ENCODE data around the gene SDK2. TPM values are rescaled to one million over a fixed set of nuclear protein-coding genes. Genes with fewer than 3 reads are reported as not detected.

Gene SDK2
- polyA plus RNA-seq, 1 of the 3 experiments (the other 2 are of a cell fraction): 0.02 TPM

GRCh38 chr17:73554498-73554897 lies 89.7 kb downstream of the SDK2 start:
- TF ChIP-seq TEAD4 (IDR thresholded peaks at IDR 0.05; ENCODE audit: borderline replicate concordance, insufficient read depth) (no peak), POLR2AphosphoS5 (IDR thresholded peaks at IDR 0.05; ENCODE audit: low read depth, low read length) (no peak), PBX3 (IDR thresholded peaks at IDR 0.05) (no peak), MEF2A (IDR thresholded peaks at IDR 0.05; ENCODE audit: borderline replicate concordance, low read depth) (no peak), GABPA (IDR thresholded peaks at IDR 0.05; ENCODE audit: low read depth) (no peak), RAD21 (IDR thresholded peaks at IDR 0.05; ENCODE audit: low read length) (no peak), TCF12 (IDR thresholded peaks at IDR 0.05) (no peak), SMC3 (IDR thresholded peaks at IDR 0.05; ENCODE audit: low read depth, low read length) (no peak), MAX (IDR thresholded peaks at IDR 0.05; ENCODE audit: low read depth) (no peak), FOXM1 (IDR thresholded peaks at IDR 0.05; ENCODE audit: low read depth) (no peak), REST (IDR thresholded peaks at IDR 0.05; ENCODE audit: low read depth, low read length) (no peak), FOSL2 (IDR thresholded peaks at IDR 0.05; ENCODE audit: borderline replicate concordance, low read depth) (no peak), RFX5 (IDR thresholded peaks at IDR 0.05; ENCODE audit: low read length) (no peak), RCOR1 (IDR thresholded peaks at IDR 0.05; ENCODE audit: low read length) (no peak)
- TF ChIP-seq, protein P1, sequence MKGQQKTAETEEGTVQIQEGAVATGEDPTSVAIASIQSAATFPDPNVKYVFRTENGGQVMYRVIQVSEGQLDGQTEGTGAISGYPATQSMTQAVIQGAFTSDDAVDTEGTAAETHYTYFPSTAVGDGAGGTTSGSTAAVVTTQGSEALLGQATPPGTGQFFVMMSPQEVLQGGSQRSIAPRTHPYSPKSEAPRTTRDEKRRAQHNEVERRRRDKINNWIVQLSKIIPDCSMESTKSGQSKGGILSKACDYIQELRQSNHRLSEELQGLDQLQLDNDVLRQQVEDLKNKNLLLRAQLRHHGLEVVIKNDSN (IDR thresholded peaks at IDR 0.05; ENCODE audit: borderline replicate concordance, low read depth): no peak
- Histone ChIP-seq H3K4me2 (no peak overlapping the region), H3K27me3 (ENCODE audit: insufficient read depth) (no peaks in the 10 kb centered on the region), H3K36me3 (replicated peaks in 1 of 2; ENCODE audit: control insufficient read depth in 1 of 2, insufficient read depth in 2 of 2, low read length in 1 of 2) (no peaks in the 10 kb centered on the region), H3K9me3 (no peaks in the 10 kb centered on the region), H2AFZ (ENCODE audit: low read depth) (no peak overlapping the region), H3F3A (replicated peaks; ENCODE audit: insufficient read depth) (no peaks in the 10 kb centered on the region), H4K20me1 (ENCODE audit: insufficient read depth) (no peaks in the 10 kb centered on the region), H3K27ac (ENCODE audit: low read depth in 2 of 2, low read length in 1 of 2) (no peak overlapping the region), H3K4me1 (ENCODE audit: control insufficient read depth in 1 of 2, insufficient read depth in 2 of 2, low read depth in 1 of 2, low read length in 1 of 2) (peaks cover 0 to 6% of the 10 kb centered on the region in 2 experiments; a peak in 1 of 4 replicates), H3K4me3 (ENCODE audit: low read depth in 2 of 2, low read length in 1 of 2) (no peak overlapping the region), H3K79me2 (ENCODE audit: insufficient read depth) (no peaks in the 10 kb centered on the region), H3K9ac (no peak overlapping the region), H3K9me2 (no peaks in the 10 kb centered on the region)
- CTCF ChIA-PET: interaction anchor here (0.6 to 1.6 kb wide), 9 partner anchors 9 to 133 kb away, joined by 3 to 10 read pairs (median 4); no protein-coding TSS in a partner anchor
- no peak for DNase-seq
- POLR2A ChIA-PET: no interaction called here
